ENCODE data around the gene DENND2A.

DNA sequence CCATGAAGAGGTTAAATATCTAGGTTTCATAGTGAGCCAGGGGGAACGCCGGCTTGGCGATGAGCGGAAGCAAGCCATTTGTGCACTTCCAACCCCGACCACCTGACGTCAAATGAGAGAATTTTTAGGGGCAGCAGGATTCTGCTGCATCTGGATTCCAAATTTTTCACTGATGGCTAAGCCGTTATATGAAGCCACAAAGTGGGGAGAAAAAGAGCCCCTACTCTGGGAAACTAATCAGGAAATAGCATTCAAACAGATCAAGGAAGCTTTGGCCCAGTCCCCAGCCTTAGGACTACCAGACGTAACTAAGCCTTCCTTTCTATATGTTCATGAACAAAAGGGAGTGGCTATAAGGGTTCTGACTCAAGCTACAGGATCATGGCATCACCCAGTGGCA lies 19.2 kb upstream of the DENND2A start:
- TF ChIP-seq, protein P1, sequence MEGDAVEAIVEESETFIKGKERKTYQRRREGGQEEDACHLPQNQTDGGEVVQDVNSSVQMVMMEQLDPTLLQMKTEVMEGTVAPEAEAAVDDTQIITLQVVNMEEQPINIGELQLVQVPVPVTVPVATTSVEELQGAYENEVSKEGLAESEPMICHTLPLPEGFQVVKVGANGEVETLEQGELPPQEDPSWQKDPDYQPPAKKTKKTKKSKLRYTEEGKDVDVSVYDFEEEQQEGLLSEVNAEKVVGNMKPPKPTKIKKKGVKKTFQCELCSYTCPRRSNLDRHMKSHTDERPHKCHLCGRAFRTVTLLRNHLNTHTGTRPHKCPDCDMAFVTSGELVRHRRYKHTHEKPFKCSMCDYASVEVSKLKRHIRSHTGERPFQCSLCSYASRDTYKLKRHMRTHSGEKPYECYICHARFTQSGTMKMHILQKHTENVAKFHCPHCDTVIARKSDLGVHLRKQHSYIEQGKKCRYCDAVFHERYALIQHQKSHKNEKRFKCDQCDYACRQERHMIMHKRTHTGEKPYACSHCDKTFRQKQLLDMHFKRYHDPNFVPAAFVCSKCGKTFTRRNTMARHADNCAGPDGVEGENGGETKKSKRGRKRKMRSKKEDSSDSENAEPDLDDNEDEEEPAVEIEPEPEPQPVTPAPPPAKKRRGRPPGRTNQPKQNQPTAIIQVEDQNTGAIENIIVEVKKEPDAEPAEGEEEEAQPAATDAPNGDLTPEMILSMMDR (IDR thresholded peaks at IDR 0.05; ENCODE audit: low read depth, low read length, poor library complexity, severe bottlenecking): no peak
- TF ChIP-seq EZH2phosphoT487 (IDR thresholded peaks at IDR 0.05; ENCODE audit: borderline replicate concordance, low read length): no peak

All from DOHH2 (cell line).